AG10803 (cell line): Measurements from ENCODE around the gene CBR3.

Source experiments
- DNase-seq: peaks from one replicate; pipeline ENCODE4 v3.0.0; 2010; ENCODE audit warnings: low read depth
- H3K4me3 ChIP-seq: 2 replicates; pipeline ENCODE4 v1.5.1; 2011; ENCODE audit warnings: mild to moderate bottlenecking, low read length, control low read depth
- CTCF ChIP-seq: conservative IDR thresholded peaks from 2 replicates; pipeline ENCODE4 v1.5.1; 2011; ENCODE audit warnings: mild to moderate bottlenecking, low read length, control low read depth, inconsistent platforms

The CBR3 gene

GRCh38 chr21:36166705-36167104 is 31.8 kb downstream of the CBR3 start:
- TF ChIP-seq CTCF, result no peak
- H3K4me3 ChIP-seq, result no peak overlapping the region
- DNase-seq, result no peak

GRCh38 chr21:36167541-36167940 is 32.7 kb downstream of the CBR3 start:
- no peak for DNase-seq
- TF ChIP-seq CTCF, result no peak
- no peak overlapping the region for H3K4me3 ChIP-seq

- DNase-seq, result no peak
- no peak for TF ChIP-seq CTCF
Observed at GRCh38 chr21:36169470-36170128, 34.7 kb downstream of the CBR3 start.

GRCh38 chr21:36170823-36171222 is 35.9 kb downstream of the CBR3 start:
- TF ChIP-seq CTCF, result no peak
- DNase-seq, result no peak
- H3K4me3 ChIP-seq, result no peak overlapping the region

More at GRCh38 chr21:36169470-36170128, 34.7 kb downstream of the CBR3 start:
- no peak overlapping the region for H3K4me3 ChIP-seq

- TF ChIP-seq CTCF, result no peak
- no peak for DNase-seq
- no peak overlapping the region for H3K4me3 ChIP-seq
Observed at GRCh38 chr21:36171336-36171735, 36.5 kb downstream of the CBR3 start.

- H3K4me3 ChIP-seq, result no peak overlapping the region
- DNase-seq, result no peak
- no peak for TF ChIP-seq CTCF
Observed at GRCh38 chr21:36171741-36172331, 37.0 kb downstream of the CBR3 start.

GRCh38 chr21:36174780-36175179 is 39.9 kb downstream of the CBR3 start:
- TF ChIP-seq CTCF, result no peak
- DNase-seq, result no peak
- H3K4me3 ChIP-seq, result no peak overlapping the region
